Liver (tissue), 9 donors: ENCODE data around the gene TANGO6. TPM values are rescaled to one million over a fixed set of nuclear protein-coding genes. Genes with fewer than 3 reads are reported as not detected.

Experiments used
- DNase-seq: peaks from one replicate; pipeline ENCODE4 v3.0.0-alpha.2; 2017; ENCODE audit warnings: low spot score
- H3K27ac ChIP-seq, 2 donors: one replicate each; pipeline ENCODE4 v1.7.0; 2013; ENCODE audit warnings: inconsistent platforms in 2 of 2, low read length in 2 of 2, control low read depth in 1 of 2, low read depth in 1 of 2, mild to moderate bottlenecking in 1 of 2
- H3K27me3 ChIP-seq, 4 donors: one replicate each; pipeline versions ENCODE4 v1.6.1 to v1.7.0; 2013; ENCODE audit warnings: low read length in 3 of 4, inconsistent platforms in 1 of 4, mild to moderate bottlenecking in 1 of 4, moderate library complexity in 1 of 4; ENCODE audit not compliant: control insufficient read depth in 4 of 4, insufficient read depth in 4 of 4
- H3K36me3 ChIP-seq, 4 donors: one replicate each; pipeline versions ENCODE4 v1.6.1 to v1.7.0; 2013; ENCODE audit warnings: low read length in 3 of 4, mild to moderate bottlenecking in 3 of 4, low read depth in 1 of 4, moderate library complexity in 1 of 4; ENCODE audit not compliant: control insufficient read depth in 4 of 4, insufficient read depth in 3 of 4
- H3K4me1 ChIP-seq, 4 donors: one replicate each; pipeline versions ENCODE4 v1.6.1 to v1.7.0; 2013; ENCODE audit warnings: low read length in 3 of 4, mild to moderate bottlenecking in 3 of 4, moderate library complexity in 1 of 4; ENCODE audit not compliant: control insufficient read depth in 4 of 4, insufficient read depth in 4 of 4
- H3K4me3 ChIP-seq, 3 donors: one replicate each; pipeline versions ENCODE4 v1.6.1 to v1.7.0; 2013; ENCODE audit warnings: low read length in 3 of 3, control low read depth in 1 of 3, low read depth in 1 of 3, mild to moderate bottlenecking in 1 of 3
- H3K9ac ChIP-seq, 2 donors: one replicate each; pipeline ENCODE4 v1.7.0; 2013; ENCODE audit warnings: low read length in 2 of 2, mild to moderate bottlenecking in 2 of 2, moderate library complexity in 2 of 2, control low read depth in 1 of 2, low read depth in 1 of 2
- H3K9me3 ChIP-seq, 4 donors: one replicate each; pipeline versions ENCODE4 v1.6.1 to v1.7.0; 2013; ENCODE audit warnings: low read length in 3 of 4; ENCODE audit not compliant: control insufficient read depth in 4 of 4
- ATF3 ChIP-seq: IDR thresholded peaks from 2 replicates; pipeline ENCODE4 v1.6.1; 2016; ENCODE audit warnings: antibody characterized with exemption
- EGR1 ChIP-seq, 2 donors: IDR thresholded peaks; 2 replicates each; pipeline ENCODE4 v1.6.1; 2016 to 2018; ENCODE audit warnings: antibody characterized with exemption in 2 of 2, low read depth in 2 of 2
- FOXA2 ChIP-seq: IDR thresholded peaks from 2 replicates; pipeline ENCODE4 v1.6.1; 2016; ENCODE audit warnings: antibody characterized with exemption
- GABPA ChIP-seq, 2 donors: IDR thresholded peaks in 1 of 2; conservative IDR thresholded peaks in 1 of 2; 2 replicates each; pipeline ENCODE4 v1.6.1; 2016; ENCODE audit warnings: antibody characterized with exemption in 2 of 2, mild to moderate bottlenecking in 1 of 2, moderate library complexity in 1 of 2
- HNF4A ChIP-seq, 2 donors: conservative IDR thresholded peaks; 2 replicates each; pipeline ENCODE4 v1.6.1; 2016; ENCODE audit warnings: antibody characterized with exemption in 2 of 2, mild to moderate bottlenecking in 2 of 2
- JUND ChIP-seq, 2 donors: IDR thresholded peaks; 2 replicates each; pipeline ENCODE4 v1.6.1; 2016; ENCODE audit warnings: antibody characterized with exemption in 2 of 2
- NR2F2 ChIP-seq: IDR thresholded peaks from 2 replicates; pipeline ENCODE4 v1.6.1; 2016; ENCODE audit warnings: antibody characterized with exemption
- RAD21 ChIP-seq, 2 donors: IDR thresholded peaks; 2 replicates each; pipeline ENCODE4 v1.6.1; 2016; ENCODE audit warnings: antibody characterized with exemption in 2 of 2, mild to moderate bottlenecking in 2 of 2
- RXRA ChIP-seq, 2 donors: IDR thresholded peaks; 2 replicates each; pipeline ENCODE4 v1.6.1; 2017 to 2018; ENCODE audit warnings: antibody characterized with exemption in 2 of 2, mild to moderate bottlenecking in 1 of 2
- SP1 ChIP-seq: IDR thresholded peaks from 2 replicates; pipeline ENCODE4 v1.6.1; 2018; ENCODE audit warnings: antibody characterized with exemption, mild to moderate bottlenecking
- TAF1 ChIP-seq: conservative IDR thresholded peaks from 2 replicates; pipeline ENCODE4 v1.6.1; 2016; ENCODE audit warnings: antibody characterized with exemption, mild to moderate bottlenecking
- WGBS: extraction: QIAGEN DNeasy Blood & Tissue Kit; methylation state at CpG from one replicate; pipeline ENCODE4 v1.1.7; 2013; 5-methylcytosine and 5-hydroxymethylcytosine counted together
- polyA plus RNA-seq, 2 donors: library from polyadenylated mRNA; stranded (reverse) in 1 of 2; unstranded in 1 of 2; fragments of 200-250 nt in 1 of 2; fragments of >200 nt in 1 of 2; fragmentation: Nextera tagmentation in 1 of 2; extraction: Ambion mirVana in 1 of 2; gene quantifications; one replicate each; pipeline versions ENCODE4 v1.2.1 to v1.2.3, GENCODE V29; 2013 to 2015
- total RNA-seq, 2 donors: library from RNA; depleted of rRNA; stranded (reverse); fragments of >200 nt; gene quantifications; one replicate each; pipeline ENCODE4 v1.2.3, GENCODE V29; 2014
- TF ChIP-seq, protein P1 (sequence below): IDR thresholded peaks from 2 replicates; pipeline ENCODE4 v1.6.1; 2016; ENCODE audit warnings: antibody characterized with exemption
- TF ChIP-seq, protein P2 (sequence below): IDR thresholded peaks from 2 replicates; pipeline ENCODE4 v1.6.1; 2016; ENCODE audit warnings: antibody characterized with exemption, mild to moderate bottlenecking
- TF ChIP-seq, protein P3 (sequence below): IDR thresholded peaks from 2 replicates; pipeline ENCODE4 v1.6.1; 2016; ENCODE audit warnings: antibody characterized with exemption
- donor health status: healthy.
- donor health status: healthy.
- donor health status: healthy.
- donor health status: healthy.
- donor health status: healthy.

TANGO6 gene
- total and polyA plus RNA-seq, 4 donors, result 6.8 to 40.6 (median 10.5) TPM

DNA sequence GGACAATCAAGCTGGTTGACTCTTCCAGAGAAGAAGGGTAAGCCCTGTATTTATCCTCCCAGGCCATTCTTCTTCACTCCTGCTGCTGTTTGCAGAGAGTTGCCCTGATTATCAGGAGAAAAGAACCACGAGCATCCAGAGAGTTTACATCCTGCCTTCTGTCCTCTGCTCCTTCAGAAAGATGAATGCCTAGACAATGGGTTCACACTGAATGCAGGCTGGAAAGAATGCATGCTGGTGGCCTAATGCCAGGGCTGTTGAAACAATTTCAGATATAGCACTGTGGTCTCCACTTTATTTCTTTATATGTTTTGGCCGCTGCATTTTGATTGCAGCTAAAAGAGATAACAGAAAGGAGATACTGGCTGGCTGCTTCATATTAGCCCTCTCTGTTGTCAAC lies 241.0 kb downstream of the TANGO6 start:
- TF ChIP-seq TAF1 (no peak), FOXA2 (no peak), HNF4A (conservative IDR thresholded peaks at IDR 0.05) (no peak), RXRA (IDR thresholded peaks at IDR 0.05) (no peak), GABPA (IDR thresholded peaks at IDR 0.05 in 1 of 2, conservative IDR thresholded peaks at IDR 0.05 in 1 of 2) (no peak), ATF3 (no peak)
- TF ChIP-seq, protein P1, sequence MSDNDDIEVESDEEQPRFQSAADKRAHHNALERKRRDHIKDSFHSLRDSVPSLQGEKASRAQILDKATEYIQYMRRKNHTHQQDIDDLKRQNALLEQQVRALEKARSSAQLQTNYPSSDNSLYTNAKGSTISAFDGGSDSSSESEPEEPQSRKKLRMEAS, result no peak
- TF ChIP-seq, protein P2, sequence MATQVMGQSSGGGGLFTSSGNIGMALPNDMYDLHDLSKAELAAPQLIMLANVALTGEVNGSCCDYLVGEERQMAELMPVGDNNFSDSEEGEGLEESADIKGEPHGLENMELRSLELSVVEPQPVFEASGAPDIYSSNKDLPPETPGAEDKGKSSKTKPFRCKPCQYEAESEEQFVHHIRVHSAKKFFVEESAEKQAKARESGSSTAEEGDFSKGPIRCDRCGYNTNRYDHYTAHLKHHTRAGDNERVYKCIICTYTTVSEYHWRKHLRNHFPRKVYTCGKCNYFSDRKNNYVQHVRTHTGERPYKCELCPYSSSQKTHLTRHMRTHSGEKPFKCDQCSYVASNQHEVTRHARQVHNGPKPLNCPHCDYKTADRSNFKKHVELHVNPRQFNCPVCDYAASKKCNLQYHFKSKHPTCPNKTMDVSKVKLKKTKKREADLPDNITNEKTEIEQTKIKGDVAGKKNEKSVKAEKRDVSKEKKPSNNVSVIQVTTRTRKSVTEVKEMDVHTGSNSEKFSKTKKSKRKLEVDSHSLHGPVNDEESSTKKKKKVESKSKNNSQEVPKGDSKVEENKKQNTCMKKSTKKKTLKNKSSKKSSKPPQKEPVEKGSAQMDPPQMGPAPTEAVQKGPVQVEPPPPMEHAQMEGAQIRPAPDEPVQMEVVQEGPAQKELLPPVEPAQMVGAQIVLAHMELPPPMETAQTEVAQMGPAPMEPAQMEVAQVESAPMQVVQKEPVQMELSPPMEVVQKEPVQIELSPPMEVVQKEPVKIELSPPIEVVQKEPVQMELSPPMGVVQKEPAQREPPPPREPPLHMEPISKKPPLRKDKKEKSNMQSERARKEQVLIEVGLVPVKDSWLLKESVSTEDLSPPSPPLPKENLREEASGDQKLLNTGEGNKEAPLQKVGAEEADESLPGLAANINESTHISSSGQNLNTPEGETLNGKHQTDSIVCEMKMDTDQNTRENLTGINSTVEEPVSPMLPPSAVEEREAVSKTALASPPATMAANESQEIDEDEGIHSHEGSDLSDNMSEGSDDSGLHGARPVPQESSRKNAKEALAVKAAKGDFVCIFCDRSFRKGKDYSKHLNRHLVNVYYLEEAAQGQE, result no peak
- peaks cover 4 to 10% (median 8%) of the 10 kb centered on the region in 4 donors for H3K4me1 ChIP-seq
- H3K4me3 ChIP-seq, result no peak overlapping the region
- no peak overlapping the region for H3K9ac ChIP-seq
- H3K36me3 ChIP-seq, result peaks cover 2 to 19% (median 6%) of the 10 kb centered on the region in 4 donors
- no peak for DNase-seq
- no peaks in the 10 kb centered on the region for H3K27me3 ChIP-seq
- no peak overlapping the region for H3K27ac ChIP-seq
- 89% methylated on average over 2 of the region's 2 CpGs for WGBS
- H3K9me3 ChIP-seq, result no peaks in the 10 kb centered on the region

- Histone ChIP-seq H3K27ac (no peak overlapping the region), H3K9me3 (no peaks in the 10 kb centered on the region), H3K4me1 (peaks cover 12 to 19% (median 17%) of the 10 kb centered on the region in 4 donors), H3K27me3 (no peaks in the 10 kb centered on the region), H3K4me3 (no peak overlapping the region), H3K9ac (no peak overlapping the region), H3K36me3 (peaks cover 2 to 19% (median 6%) of the 10 kb centered on the region in 4 donors)
- DNase-seq, result no peak
- 92% methylated on average over 5 of the region's 5 CpGs for WGBS
- TF ChIP-seq, protein P3, sequence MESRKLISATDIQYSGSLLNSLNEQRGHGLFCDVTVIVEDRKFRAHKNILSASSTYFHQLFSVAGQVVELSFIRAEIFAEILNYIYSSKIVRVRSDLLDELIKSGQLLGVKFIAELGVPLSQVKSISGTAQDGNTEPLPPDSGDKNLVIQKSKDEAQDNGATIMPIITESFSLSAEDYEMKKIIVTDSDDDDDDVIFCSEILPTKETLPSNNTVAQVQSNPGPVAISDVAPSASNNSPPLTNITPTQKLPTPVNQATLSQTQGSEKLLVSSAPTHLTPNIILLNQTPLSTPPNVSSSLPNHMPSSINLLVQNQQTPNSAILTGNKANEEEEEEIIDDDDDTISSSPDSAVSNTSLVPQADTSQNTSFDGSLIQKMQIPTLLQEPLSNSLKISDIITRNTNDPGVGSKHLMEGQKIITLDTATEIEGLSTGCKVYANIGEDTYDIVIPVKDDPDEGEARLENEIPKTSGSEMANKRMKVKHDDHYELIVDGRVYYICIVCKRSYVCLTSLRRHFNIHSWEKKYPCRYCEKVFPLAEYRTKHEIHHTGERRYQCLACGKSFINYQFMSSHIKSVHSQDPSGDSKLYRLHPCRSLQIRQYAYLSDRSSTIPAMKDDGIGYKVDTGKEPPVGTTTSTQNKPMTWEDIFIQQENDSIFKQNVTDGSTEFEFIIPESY, result no peak
- no peak for TF ChIP-seq TAF1
- TF ChIP-seq, protein P2, result no peak
- no peak for TF ChIP-seq ATF3
- no peak for TF ChIP-seq NR2F2
- TF ChIP-seq EGR1 (IDR thresholded peaks at IDR 0.05; ENCODE audit: low read depth in 2 of 2), result no peak
- TF ChIP-seq JUND (IDR thresholded peaks at IDR 0.05), result no peak
- TF ChIP-seq SP1, result no peak
- TF ChIP-seq GABPA (IDR thresholded peaks at IDR 0.05 in 1 of 2, conservative IDR thresholded peaks at IDR 0.05 in 1 of 2), result no peak
- TF ChIP-seq, protein P1, result no peak
- no peak for TF ChIP-seq RAD21 (IDR thresholded peaks at IDR 0.05)
- no peak for TF ChIP-seq HNF4A (conservative IDR thresholded peaks at IDR 0.05)
- TF ChIP-seq RXRA (IDR thresholded peaks at IDR 0.05), result no peak
Observed at GRCh38 chr16:69085032-69085695, 241.8 kb downstream of the TANGO6 start.
